K562 (cell line): ENCODE measurements around the gene NAA50. TPM values are rescaled to one million over a fixed set of nuclear protein-coding genes. Genes with fewer than 3 reads are reported as not detected.
A peak's percentile ranks its signal among the peaks of the same experiment; 100 is the strongest.

Experiments
- CHD1 ChIP-seq: fragments of 200-600 bp; sonication (generic); IDR thresholded peaks from one replicate; pipeline ENCODE4 v1.6.1; 2012; ENCODE audit warnings: mild to moderate bottlenecking, moderate library complexity, low read length, inconsistent platforms
- EGR1 ChIP-seq: fragments of 450-650 bp; conservative IDR thresholded peaks from 2 replicates; pipeline ENCODE4 v1.6.1; 2017; ENCODE audit warnings: mild to moderate bottlenecking
- EP400 ChIP-seq: fragments of 450-650 bp; IDR thresholded peaks from 2 replicates; pipeline ENCODE4 v1.6.1; 2017; ENCODE audit warnings: antibody characterized with exemption, mild to moderate bottlenecking, moderate library complexity
- HNRNPLL ChIP-seq: fragments of 200-400 bp; formaldehyde crosslinking; IDR thresholded peaks from 2 replicates; pipeline ENCODE4 v1.6.1; 2017; ENCODE audit warnings: low read length, low read depth, mild to moderate bottlenecking; ENCODE audit not compliant: poor library complexity, severe bottlenecking
- HNRNPUL1 ChIP-seq: fragments of 200-400 bp; formaldehyde crosslinking; IDR thresholded peaks from 2 replicates; pipeline ENCODE4 v1.6.1; 2017; ENCODE audit warnings: low read length
- KAT2B ChIP-seq: IDR thresholded peaks from one replicate; pipeline ENCODE4 v1.6.1; 2012; ENCODE audit warnings: low read depth, mild to moderate bottlenecking, control low read depth, inconsistent platforms, low read length, moderate library complexity
- MAZ ChIP-seq, 2 experiments: fragments of 450-650 bp in 1 of 2; sonication (generic) in 1 of 2; formaldehyde crosslinking; IDR thresholded peaks in 1 of 2; conservative IDR thresholded peaks in 1 of 2; 2 replicates each; pipeline versions ENCODE4 v1.4.0 to v1.5.0; 2020; ENCODE audit warnings: mild to moderate bottlenecking in 1 of 2, missing genetic modification reagents in 1 of 2
- MCM5 ChIP-seq: fragments of 450-650 bp; IDR thresholded peaks from 2 replicates; pipeline ENCODE4 v1.6.1; 2016; ENCODE audit warnings: low read depth
- PRDM10 ChIP-seq: fragments of 450-650 bp; IDR thresholded peaks from 2 replicates; pipeline ENCODE4 v1.6.1; 2018; ENCODE audit not compliant: partially characterized antibody
- RNF2 ChIP-seq: sonication (generic); IDR thresholded peaks from 2 replicates; pipeline ENCODE4 v1.6.1; 2016
- TBP ChIP-seq: optimal IDR thresholded peaks from 2 replicates; pipeline ENCODE3; 2011; ENCODE audit warnings: low read depth, low read length, improper control_type of control experiment
- YY1 ChIP-seq, 3 experiments: IDR thresholded peaks; 2 replicates each; pipeline ENCODE4 v1.6.1; 2011; ENCODE audit warnings: low read length in 2 of 3, mild to moderate bottlenecking in 2 of 3, moderate library complexity in 2 of 3, borderline replicate concordance in 1 of 3, control low read depth in 1 of 3, low read depth in 1 of 3; ENCODE audit not compliant: insufficient read depth in 3 of 3, insufficient replicate concordance in 2 of 3, control insufficient read depth in 1 of 3, insufficient read length in 1 of 3; ENCODE audit errors: extremely low read depth in 1 of 3
- ZFX ChIP-seq: sonication (generic); formaldehyde crosslinking; IDR thresholded peaks from 2 replicates; pipeline ENCODE4 v1.8.0; 2022; ENCODE audit warnings: mild to moderate bottlenecking, missing genetic modification reagents, moderate library complexity
- ZNF609 ChIP-seq: sonication (generic); formaldehyde crosslinking; IDR thresholded peaks from 2 replicates; pipeline ENCODE4 v1.8.1; 2023; ENCODE audit warnings: missing genetic modification reagents, mild to moderate bottlenecking, borderline replicate concordance
- ZNF644 ChIP-seq: fragments of 200-800 bp; sonication (Bioruptor generic); IDR thresholded peaks from 2 replicates; pipeline ENCODE4 v1.6.1; 2016; ENCODE audit warnings: low read depth, missing genetic modification characterization, missing compliant biosample characterization
- polyA plus RNA-seq, 8 experiments: library from polyadenylated mRNA; depleted of rRNA in 4 of 8; stranded (reverse) in 5 of 8; unstranded in 3 of 8; fragments of >200 nt; fragmentation: Nextera tagmentation in 2 of 8; fragmentation: Illumina TruSeq in 1 of 8; extraction: Ambion mirVana in 2 of 8; extraction: Trizol in 1 of 8; gene quantifications; 2 replicates each; pipeline versions ENCODE4 v1.2.1 to v1.2.3, GENCODE V29; 2011 to 2014; ENCODE audit warnings: inconsistent platforms in 1 of 8, missing spikeins in 1 of 8
- total RNA-seq, 7 experiments: library from RNA; depleted of rRNA in 6 of 7; stranded (reverse); fragments of >200 nt in 6 of 7; fragmentation: Illumina TruSeq in 2 of 7; extraction: Trizol in 2 of 7; gene quantifications; 2 replicates each; pipeline versions ENCODE4 v1.2.1 to v1.2.3, GENCODE V29; 2011 to 2021; ENCODE audit warnings: low replicate concordance in 1 of 7
- TF ChIP-seq, protein P1 (sequence below), 2 experiments: IDR thresholded peaks; 2 replicates each; pipeline ENCODE4 v1.6.1; 2011; ENCODE audit warnings: borderline replicate concordance in 1 of 2, control low read depth in 1 of 2, low read depth in 1 of 2, low read length in 1 of 2, mild to moderate bottlenecking in 1 of 2, mixed read lengths in 1 of 2, moderate library complexity in 1 of 2; ENCODE audit not compliant: insufficient read depth in 1 of 2, insufficient read length in 1 of 2, poor library complexity in 1 of 2, severe bottlenecking in 1 of 2; ENCODE audit errors: extremely low read depth in 1 of 2

NAA50 gene
- total and polyA plus RNA-seq, 9 of the 15 experiments (the other 6 are each of a cell fraction or from before 2014, with no cell fraction given): 40.0 to 301 (median 112) TPM

- TF ChIP-seq PRDM10: peak; percentile 46
- TF ChIP-seq ZNF609: no peak
- peak; percentile 93 for TF ChIP-seq HNRNPLL
- TF ChIP-seq EGR1: 0 out of 2 replicates have a peak, but pooled peaks have one; percentile 32
- peak; percentile 25 for TF ChIP-seq TBP
- TF ChIP-seq, protein P1, sequence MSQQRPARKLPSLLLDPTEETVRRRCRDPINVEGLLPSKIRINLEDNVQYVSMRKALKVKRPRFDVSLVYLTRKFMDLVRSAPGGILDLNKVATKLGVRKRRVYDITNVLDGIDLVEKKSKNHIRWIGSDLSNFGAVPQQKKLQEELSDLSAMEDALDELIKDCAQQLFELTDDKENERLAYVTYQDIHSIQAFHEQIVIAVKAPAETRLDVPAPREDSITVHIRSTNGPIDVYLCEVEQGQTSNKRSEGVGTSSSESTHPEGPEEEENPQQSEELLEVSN (IDR thresholded peaks at IDR 0.05; ENCODE audit: borderline replicate concordance in 1 of 2, extremely low read depth in 1 of 2, insufficient read depth in 1 of 2, insufficient read length in 1 of 2, low read depth in 1 of 2, low read length in 1 of 2, poor library complexity in 1 of 2, severe bottlenecking in 1 of 2): peak; percentile 37 to 66
- TF ChIP-seq YY1 (IDR thresholded peaks at IDR 0.05; ENCODE audit: borderline replicate concordance in 1 of 3, control insufficient read depth in 1 of 3, extremely low read depth in 1 of 3, insufficient read depth in 3 of 3, insufficient read length in 1 of 3, insufficient replicate concordance in 2 of 3, low read depth in 1 of 3, low read length in 2 of 3): peak in 1 of 3 experiments; percentile 14
- TF ChIP-seq RNF2: no peak
- no peak for TF ChIP-seq MCM5
- TF ChIP-seq EP400: peak; percentile 22; the same call in 1 of the 2 replicates
- peak; percentile 54 for TF ChIP-seq CHD1
- peak in 1 of 2 experiments; percentile 63; a peak in 2 of 4 replicates for TF ChIP-seq MAZ (CRISPR knock-in tag; conservative IDR thresholded peaks at IDR 0.05 in 1 of 2, IDR thresholded peaks at IDR 0.05 in 1 of 2)
- TF ChIP-seq HNRNPUL1: no peak
- peak; percentile 74 for TF ChIP-seq ZFX
- TF ChIP-seq ZNF644 (tag): no peak
- TF ChIP-seq KAT2B: no peak
Measured at GRCh38 chr3:113695786-113696645, 50.0 kb downstream of the NAA50 start, which contains the start of gene USF3 (continued).
